ENCODE measurements around the gene MFRP. TPM values are rescaled to one million over a fixed set of nuclear protein-coding genes. Genes with fewer than 3 reads are reported as not detected.
A peak's percentile ranks its signal among the peaks of the same experiment; 100 is the strongest.

The MFRP gene
- total and polyA plus RNA-seq, 9 of the 15 experiments (the other 6 are each of a cell fraction or from before 2014, with no cell fraction given), result not detected

GRCh38 chr11:119334174-119334930 is 12.2 kb downstream of the MFRP start, which contains the start of gene RNF26 (continued):
- TF ChIP-seq ZNF76 (CRISPR knock-in tag; IDR thresholded peaks at IDR 0.05; ENCODE audit: borderline replicate concordance) (no peak), SP2 (IDR thresholded peaks at IDR 0.05; ENCODE audit: extremely low read depth, low read depth, low read length, poor library complexity, severe bottlenecking) (peak; percentile 45), HSF4 (CRISPR knock-in tag; IDR thresholded peaks at IDR 0.05; ENCODE audit: borderline replicate concordance) (no peak), ZNF408 (CRISPR knock-in tag; IDR thresholded peaks at IDR 0.05; ENCODE audit: low read depth) (no peak), HDAC1 (IDR thresholded peaks at IDR 0.05) (peak in 1 of 2 experiments; percentile 78; a peak in 2 of 4 replicates), ZNF407 (IDR thresholded peaks at IDR 0.05; ENCODE audit: low read depth) (0 out of 2 replicates have a peak, but pooled peaks have one; percentile 18), ZNF609 (CRISPR knock-in tag; IDR thresholded peaks at IDR 0.05; ENCODE audit: borderline replicate concordance) (0 out of 2 replicates have a peak, but pooled peaks have one; percentile 16), ZNF143 (CRISPR knock-in tag; IDR thresholded peaks at IDR 0.05) (no peak), YY1 (IDR thresholded peaks at IDR 0.05; ENCODE audit: borderline replicate concordance in 1 of 3, control insufficient read depth in 1 of 3, extremely low read depth in 1 of 3, insufficient read depth in 3 of 3, insufficient read length in 1 of 3, insufficient replicate concordance in 2 of 3, low read depth in 1 of 3, low read length in 2 of 3) (peak; percentile 93 to 99 (median 98))

Data from K562 (cell line).